ENCODE results near the gene AGRN.
"Not testable (repeated sequence)": the region's sequence is repeated elsewhere in the genome, so short reads cannot be mapped to it uniquely, and the experiment has no call there.

AGRN gene

DNA sequence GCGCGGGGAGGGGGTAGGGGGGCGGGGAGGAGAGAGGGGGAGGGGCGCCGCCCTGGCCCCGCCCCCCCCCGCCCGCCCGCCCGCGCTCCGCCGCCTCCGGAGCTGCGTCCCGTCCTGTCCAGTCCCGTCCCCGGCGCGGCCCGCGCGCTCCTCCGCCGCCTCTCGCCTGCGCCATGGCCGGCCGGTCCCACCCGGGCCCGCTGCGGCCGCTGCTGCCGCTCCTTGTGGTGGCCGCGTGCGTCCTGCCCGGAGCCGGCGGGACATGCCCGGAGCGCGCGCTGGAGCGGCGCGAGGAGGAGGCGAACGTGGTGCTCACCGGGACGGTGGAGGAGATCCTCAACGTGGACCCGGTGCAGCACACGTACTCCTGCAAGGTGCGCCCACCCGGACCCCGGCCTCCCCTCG, at the start of gene AGRN:
TSS of gene AGRN (plus strand) at position 121 of the 405 bp plus-strand sequence. CDS start at position 174, 53 bp downstream.
- DNase-seq = no peak

DNA sequence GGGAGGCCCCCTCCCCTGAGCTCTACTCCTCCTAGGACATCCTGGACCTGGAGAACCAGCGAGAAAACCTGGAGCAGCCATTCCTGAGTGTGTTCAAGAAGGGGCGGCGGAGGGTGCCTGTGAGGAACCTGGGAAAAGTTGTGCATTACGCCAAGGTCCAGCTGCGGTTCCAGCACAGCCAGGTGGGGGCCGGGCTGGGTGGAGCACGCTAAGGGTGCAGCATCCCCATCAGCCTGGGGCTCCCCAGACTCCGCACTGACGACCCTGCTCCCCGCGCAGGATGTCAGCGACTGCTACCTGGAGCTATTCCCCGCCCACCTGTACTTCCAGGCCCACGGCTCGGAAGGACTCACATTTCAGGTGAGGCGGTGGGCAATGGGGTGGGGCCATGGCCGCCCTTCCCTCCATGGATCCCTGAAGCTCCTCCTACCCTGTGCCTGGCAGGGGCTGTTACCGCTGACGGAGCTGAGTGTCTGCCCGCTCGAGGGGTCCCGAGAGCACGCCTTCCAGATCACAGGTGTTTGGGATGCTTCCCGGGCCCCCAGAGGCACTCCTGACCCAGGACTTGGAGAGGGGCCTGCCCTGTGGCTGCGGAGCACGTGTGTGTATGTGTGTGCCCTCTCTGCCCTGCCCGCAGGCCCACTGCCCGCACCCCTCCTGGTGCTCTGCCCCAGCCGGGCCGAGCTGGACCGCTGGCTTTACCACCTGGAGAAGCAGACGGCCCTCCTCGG, 49.5 kb upstream of the AGRN start:
- no peak for DNase-seq

DNA sequence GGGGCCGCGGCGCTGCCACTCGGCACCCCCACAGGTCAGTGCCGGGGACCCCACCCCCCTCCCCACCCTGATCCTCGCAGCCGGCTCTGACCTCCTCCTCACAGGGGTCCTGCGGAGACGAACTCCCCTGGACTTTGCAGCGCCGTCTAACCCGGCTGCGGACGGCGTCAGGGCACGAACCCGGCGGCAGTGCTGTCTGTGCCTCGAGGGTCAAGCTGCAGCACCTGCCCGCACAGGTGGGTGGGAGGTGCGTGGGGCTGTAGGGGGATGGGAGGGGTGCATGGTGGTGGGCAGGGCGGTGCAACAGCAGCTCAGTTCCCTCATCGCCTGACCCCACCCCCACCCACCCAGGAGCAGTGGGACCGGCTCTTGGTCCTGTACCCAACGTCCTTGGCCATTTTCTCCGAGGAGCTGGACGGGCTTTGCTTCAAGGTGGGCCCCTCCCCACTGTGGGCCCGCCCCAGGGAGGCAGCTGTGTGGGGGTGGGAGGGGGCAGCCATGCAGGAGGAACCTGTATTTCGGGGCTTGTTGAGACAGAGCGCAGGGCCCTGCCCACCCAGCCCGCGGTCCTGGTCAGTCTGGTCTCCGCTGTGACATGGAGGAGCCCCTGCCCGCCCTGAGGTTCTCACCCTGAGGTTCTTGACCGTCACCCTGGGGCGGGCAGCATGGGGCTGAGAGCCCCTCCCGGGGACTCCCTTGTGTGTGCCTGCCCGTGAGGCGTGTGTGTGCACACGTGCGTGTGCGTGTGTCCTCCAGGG, 48.8 kb upstream of the AGRN start:
- DNase-seq = no peak

DNA sequence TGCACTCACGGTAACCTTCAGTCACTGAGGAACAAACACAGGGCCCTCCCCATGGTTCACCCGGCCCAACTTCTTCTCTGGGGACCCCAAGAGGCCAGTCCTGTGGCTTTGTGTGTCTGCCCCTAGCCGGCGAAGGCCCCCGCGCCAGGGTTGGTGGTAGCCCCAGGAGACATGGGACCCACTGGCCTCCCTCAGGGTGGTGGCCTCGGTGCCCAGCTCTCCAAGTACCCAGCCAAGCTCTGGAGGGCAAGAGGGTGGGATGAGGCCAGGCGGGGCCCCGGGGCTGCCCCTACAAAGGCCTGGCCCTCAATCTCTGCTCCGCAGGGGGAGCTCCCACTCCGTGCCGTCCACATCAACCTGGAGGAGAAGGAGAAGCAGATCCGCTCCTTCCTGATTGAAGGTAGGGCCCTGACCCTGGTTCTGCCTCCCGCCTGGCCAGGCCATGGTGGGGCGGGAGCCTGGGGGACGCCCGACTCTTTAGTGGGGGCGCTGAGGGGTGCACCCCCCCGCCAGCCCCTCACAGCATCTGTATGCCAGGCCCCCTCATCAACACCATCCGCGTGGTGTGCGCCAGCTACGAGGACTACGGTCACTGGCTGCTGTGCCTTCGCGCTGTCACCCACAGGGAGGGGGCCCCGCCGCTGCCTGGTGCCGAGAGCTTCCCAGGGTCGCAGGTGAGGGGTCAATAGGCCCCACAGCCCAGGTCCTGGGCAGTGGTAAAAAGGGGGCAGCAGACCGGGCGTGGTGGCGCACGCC, 48.0 kb upstream of the AGRN start:
- no peak for DNase-seq

DNA sequence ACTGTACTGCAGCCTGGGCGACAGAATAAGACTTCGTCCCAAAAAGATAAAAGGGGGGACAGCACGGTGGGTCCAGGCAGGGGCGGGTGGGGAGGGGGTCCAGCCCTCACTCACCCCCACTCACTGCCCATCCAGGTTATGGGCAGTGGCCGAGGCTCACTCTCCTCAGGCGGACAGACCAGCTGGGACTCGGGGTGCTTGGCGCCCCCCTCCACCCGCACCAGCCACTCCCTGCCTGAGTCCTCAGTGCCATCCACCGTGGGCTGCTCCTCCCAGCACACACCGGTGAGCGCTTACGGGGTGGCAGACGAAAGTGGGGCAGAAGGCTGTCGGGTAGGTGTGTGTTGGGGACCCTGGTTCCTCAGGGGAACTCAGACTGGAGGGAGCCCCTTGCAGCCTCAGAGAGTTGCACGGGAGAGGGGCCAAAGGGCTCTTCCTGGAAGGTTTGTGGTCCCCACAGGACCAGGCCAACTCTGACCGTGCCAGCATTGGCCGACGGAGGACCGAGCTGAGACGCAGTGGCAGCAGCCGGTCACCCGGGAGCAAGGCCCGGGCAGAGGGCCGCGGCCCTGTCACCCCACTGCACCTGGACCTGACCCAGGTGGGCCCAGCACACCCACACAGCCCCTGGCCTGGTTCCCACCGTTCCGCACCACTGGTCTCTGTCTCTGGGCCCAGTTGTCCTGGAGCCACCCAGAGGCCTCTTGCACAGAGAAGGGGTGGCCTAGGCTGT, 47.0 kb upstream of the AGRN start:
- DNase-seq = no peak

DNA sequence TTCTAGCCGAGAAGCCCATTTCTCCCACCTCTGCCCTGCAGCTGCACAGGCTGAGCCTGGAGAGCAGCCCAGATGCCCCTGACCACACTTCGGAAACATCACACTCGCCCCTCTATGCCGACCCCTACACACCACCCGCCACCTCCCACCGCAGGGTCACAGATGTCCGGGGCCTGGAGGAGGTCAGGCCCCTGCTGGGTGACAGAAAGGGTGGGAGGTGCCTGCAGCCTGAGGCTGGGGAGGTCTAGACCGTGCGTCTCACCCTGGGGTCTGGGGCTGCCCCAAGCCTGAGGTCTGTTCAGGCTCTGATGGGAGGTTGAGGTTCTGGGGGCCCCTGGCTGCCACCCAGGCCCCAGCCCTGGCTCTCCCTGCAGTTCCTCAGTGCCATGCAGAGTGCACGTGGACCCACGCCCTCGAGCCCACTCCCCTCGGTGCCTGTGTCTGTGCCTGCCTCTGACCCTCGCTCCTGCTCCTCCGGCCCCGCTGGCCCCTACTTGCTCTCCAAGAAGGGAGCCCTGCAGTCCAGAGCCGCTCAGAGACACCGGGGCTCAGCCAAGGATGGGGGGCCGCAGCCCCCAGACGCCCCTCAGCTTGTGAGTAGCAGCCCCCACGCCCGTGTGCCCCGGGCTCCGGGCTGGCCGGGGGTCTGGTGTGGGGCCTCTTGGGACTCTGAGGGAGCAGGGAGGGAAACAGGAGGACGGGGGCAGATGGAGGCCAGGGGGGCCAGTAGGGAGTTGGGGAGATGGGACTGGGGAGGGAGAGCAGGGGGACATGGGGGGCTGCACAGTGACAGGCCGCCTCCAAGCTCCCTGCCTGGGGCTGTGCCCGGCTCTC, 46.2 kb upstream of the AGRN start:
- no peak for DNase-seq

DNA sequence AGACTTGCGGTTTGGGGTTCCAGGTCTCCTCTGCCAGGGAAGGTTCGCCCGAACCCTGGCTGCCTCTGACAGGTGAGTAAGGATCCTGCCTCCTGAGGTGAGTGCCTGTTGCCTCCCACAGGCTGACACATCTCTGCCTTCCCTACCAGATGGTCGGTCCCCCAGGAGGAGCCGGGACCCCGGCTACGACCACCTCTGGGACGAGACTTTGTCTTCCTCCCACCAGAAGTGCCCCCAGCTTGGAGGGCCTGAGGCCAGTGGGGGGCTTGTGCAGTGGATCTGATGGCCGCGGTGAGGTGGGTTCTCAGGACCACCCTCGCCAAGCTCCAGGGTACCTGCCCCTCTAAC, 45.7 kb upstream of the AGRN start:
- no peak for DNase-seq

DNA sequence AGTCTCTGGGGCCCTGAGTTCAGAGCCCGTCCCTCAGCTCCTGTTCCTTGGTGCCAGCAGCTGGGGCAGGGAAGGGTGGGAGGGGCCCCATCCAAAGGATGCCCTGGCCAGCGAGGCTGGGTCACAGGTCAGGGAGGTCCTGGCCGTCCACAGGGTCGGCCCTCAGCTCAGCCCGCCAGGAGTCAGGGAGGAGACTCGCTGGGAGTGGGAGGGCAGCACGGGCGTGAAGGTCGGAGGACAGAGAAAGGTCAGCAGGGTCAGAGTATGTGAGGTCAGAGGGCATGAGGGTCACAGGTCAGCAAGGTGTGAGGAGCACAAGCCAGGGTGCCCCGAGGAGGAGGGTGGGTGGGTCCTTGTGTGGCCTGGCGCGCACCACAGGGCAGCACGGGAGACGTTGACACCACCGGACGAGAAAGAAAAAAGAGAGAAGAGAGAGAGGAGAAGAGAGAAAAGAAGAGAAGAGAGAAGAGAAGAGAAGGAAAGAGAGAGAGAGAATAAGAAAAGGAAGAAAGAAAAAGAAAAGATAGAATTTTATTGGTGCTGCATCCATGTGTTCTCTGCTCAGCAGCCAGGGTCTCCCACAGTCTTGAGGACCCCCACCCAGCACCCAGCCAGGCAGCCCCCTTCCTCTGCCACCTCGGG, 45.1 kb upstream of the AGRN start:
- no peak for DNase-seq

DNA sequence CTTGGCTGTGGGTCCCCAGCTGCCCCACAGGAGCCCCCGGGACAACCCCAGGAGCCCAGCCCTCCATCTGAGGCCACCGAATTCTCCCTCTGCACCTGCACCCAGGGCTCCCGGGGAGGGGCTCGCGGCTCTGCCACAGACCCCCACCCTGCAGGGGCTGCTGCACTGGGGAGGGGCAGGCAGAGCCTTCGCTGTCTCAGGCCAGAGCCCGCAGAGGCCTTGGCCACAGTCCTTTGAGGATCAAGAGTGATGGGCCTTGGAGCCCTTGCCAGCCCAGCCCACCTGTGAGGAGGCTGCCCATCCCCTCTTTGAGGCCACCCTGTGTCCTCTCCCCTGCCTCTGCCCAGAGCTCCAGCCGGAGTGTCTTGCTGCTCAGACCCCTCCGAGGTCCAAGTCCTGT, 44.6 kb upstream of the AGRN start:
- no peak for DNase-seq

DNA sequence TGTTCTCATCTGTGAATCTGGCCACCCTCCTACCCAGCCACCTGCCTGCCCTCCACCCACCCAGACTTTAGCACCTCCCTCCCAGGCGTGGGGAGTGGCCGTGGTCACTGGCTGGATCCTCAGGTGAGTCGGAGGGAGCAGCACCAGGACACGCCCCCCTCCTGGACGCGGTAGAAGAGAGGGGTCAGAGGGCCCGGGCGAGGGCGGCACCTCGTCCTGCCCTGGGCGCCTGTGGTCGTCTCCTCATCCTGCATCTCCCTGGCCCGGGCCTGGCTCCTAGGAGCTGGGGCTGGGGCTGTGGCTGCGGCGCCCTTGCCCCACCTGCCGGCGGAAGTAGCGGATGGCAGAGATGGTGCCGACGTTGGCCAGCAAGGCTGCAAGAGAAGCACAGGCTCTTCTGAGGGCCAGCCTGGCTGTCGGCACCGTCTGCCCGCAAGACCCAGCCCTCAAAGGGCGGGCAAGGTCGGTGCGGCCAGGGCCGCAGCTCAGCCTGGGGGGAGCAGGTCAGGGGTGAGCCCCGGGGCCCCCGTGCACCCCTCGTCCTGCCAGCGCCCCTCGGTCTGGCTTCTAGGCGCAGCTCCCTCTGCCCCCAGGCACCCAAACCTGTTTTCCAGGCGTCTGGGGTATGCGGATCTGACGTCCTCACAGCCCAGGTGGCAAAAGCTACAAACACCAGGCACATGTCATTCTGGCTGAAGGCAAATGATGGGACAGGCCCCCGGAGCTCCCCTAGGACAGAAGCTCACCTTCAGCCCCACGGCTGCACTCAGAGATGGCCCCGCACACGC, 43.8 kb upstream of the AGRN start:
- peak; percentile 81 for DNase-seq

DNA sequence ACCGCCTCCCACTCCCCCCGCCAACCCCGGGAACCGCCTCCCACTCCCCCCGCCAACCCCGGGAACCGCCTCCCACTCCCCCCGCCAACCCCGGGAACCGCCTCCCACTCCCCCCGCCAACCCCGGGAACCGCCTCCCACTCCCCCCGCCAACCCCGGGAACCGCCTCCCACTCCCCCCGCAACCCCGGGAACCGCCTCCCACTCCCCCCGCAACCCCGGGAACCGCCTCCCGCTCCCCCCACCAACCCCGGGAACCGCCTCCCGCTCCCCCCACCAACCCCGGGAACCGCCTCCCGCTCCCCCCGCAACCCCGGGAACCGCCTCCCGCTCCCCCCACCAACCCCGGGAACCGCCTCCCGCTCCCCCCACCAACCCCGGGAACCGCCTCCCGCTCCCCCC, 43.1 kb upstream of the AGRN start:
- not testable (repeated sequence) for DNase-seq

DNA sequence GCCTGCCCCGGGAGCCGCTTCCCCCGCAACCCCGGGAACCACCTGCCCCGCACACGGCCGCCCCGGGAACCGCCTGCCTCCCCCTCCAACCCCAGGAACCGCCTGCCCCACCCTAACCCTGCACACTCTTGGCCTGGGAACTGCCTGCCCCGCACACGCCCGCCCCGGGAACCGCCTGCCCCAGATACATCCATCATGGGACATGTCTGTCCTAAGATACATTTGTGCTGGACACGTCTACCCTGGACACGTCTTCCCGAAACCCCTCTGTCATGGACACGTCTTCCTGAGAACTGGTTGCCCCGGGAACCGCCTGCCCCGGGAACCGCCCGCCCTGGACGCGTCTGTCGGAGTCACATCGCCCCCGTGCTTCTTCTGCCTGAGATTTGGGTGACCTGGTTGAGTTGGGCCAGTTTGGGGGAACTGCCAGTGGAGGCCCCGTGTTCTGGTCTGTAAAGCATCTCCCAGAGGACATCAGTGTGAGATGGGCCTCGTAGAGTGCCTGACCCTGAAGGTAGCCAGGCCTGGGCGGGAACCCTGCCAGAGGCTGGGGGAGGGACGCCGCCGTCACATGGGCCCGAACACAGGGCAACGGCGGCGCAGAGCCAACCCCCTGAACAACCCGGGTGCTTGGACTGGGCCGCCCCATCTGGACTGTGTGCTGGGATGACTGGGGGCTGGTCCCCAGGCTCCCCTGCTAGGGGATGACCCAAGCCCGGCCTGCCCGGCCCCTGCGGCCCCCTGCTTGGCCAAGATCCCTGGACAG, 41.7 kb upstream of the AGRN start:
- DNase-seq = no peak

DNA sequence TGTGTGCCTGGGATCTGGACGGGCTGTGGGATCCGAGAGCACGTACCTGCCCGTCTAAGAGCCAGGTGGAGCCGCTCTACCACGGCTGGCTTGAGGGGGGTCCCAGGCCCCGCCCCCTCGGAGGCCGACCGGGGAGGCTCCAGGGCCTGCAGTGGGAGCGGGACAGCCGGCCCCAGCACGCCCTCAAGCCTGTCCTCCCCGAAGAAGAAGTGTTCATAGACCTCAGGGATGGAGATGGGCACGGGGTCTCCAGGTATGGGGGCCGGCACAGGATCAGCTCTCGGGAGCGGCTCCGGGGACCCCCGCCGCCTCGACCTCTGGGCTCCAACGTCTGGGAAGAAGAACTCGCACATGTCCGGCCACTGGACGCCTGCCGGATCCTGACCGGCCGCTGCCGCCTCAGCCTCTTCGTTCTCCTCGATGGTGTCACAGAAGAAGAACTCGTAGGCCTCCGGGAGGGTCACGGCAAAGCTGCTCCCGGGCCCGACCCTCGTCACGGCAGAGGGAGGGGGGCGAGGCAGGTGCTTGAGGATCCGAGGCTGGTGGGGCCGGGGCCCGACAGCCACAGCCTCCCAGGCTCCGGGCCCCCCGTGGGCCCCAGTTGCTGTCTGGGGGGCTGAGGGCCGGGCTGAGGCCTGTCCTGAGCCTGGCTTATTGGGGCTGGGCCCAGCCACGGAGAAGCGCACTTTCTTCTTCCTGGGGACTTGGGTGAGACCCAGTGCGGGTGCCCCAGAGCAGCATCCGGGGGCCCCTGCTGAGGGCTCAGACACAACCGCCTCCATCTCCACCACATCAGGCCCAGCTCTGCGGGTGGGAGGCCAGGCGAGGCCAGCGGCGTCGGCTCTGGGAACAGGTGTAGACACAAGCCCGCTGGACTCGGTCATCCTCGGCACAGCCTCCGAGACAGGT, 40.8 kb upstream of the AGRN start:
- no peak for DNase-seq

DNA sequence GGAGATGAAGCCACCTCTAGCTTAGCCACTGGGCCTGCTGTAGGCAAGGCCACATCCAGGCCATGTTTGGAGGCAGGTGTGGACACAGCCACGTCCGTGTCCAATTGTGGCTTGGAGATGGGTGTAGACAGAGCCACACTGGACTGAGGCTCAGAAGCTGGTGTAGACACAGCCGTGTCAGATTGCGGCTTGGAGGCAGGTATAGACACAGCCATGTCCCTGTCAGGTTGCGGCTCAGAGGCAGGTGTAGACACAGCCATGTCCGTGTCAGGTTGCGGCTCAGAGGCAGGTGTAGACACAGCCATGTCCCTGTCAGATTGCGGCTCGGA, 40.2 kb upstream of the AGRN start:
- DNase-seq = no peak

DNA sequence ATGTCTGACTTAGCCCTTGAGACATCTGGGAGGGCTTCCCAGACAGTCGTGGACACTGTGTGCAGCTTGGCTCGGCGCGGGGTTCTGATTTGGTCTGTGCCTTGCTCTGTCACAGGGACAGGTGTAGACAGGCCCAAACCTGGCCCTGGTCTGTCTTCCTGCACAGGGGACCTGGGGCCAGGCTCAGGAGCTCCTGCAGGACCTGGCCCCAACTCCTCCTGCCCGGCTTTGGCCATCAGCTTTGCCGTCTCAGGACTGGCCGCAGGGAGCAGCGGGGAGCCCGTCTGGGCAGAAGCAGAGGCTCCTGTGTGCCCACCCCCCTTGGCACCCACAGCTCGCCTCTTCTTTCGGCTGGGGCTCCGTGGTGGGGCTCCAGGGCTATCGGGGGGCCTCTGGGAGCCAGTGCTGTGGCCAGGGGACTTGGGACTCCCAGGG, 39.8 kb upstream of the AGRN start:
- DNase-seq = no peak

DNA sequence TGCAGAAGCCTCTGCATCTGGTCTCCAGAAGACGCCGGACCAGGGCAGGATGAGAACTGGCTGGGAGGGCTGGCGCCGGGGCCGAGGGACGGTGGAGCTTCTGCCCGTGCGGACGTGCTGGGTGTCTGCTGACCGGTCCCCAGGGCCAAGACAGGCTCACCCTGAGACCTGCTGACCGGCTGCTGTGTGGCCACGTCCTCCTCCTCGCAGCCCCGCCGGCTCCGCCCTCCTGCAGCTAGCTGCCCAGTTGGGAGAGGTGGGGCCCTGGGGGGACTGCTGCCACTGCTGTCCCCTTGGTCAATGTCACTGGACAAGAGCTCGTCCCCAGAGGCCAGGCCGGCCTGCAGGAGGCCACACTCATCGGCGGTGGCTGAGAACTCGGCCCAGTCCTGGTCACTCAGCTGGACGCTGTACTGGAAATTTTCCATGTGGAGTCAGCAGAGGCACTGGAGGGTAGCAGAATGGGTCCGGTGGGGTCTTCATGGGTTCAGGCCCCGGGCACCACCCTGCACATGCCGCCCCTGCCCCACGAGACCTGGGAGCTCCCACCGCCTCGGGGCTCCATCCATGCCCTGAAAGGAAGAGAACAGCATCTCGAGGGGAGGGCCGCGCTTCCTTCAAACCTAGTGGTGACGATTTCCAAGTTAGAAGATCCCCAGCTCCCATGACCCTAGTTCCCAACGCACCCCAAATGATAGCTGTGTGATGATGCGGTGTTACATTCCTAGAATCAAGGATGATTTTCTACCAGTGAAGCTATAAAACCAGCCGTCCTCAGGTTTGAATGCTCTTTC, 39.1 kb upstream of the AGRN start:
- no peak for DNase-seq

DNA sequence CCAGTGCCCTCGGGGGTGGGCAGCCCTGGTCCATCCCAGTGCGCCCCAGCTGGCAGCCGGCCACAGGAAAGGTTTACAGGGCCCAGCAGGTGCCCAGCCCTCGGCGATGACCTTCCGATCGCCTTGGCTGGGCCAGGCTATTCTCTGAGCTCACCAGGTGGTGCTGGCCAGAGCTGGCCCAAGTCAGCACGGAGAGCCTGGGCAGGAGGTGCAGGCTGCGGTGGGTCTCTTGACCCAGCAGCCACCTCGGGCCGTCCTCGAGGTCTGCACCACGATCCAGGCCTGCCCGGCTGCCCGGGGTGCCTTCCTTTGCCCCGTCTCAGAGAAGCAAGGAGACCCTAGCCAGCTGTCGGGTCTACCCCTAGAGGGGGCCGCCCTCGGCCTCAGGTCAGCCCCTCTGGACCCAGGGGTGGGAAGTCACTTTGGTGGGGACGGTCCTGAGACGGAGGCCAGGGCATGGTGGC, 38.4 kb upstream of the AGRN start:
- DNase-seq = no peak

DNA sequence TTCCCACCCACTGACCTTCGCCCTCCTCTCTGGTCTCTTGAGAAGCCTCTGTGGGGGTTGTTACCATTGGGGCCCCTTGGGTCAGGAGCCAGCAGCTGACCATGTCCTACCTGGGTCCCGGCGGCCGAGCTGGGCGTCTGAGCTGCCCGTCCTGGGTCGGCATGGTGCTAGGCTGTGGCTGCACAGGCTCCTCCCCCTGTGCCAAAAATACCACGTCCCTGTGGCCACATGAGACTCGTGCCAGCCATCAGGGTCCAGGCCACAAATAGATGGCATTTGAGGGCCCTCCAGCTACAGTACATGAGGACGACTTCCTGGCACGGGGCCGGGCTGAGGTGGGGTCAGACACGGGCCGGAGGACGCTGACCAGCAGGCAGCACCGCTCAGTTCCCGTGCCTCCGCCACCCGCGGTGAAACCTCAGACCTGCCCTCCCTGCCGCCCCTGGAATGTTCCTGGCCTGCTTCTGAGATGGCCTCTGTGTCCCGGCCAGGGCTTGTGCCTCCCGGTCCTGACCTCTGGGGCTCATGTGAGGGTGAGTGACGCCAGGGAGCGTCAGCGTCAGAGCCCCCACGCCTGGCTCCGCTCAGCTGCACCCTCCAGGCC, 37.9 kb upstream of the AGRN start, which contains the start of gene PERM1:
TSS of gene PERM1 (minus strand) at position 139 of the 604 bp plus-strand sequence. CDS start 1,064 bp downstream, outside the sequence.
- DNase-seq = no peak
